Measurements from ENCODE around the gene PTS.

PTS gene

GRCh38 chr11:112206071-112206470 is 20.2 kb upstream of the PTS start:
- no peak for DNase-seq (ENCODE audit: low read depth, low spot score)
- ChIA-PET POLR2A (no interaction called here), CTCF (interaction anchor here (1.2 kb wide), 1 partner anchor 13 kb away, joined by 6 read pairs; no protein-coding TSS in a partner anchor)
- TF ChIP-seq CTCF (IDR thresholded peaks at IDR 0.05; ENCODE audit: insufficient read depth, low read length, missing control alignments): no peak
- no peak overlapping the region for H3K4me3 ChIP-seq (ENCODE audit: low read depth, low read length)

- ChIA-PET CTCF (no interaction called here), POLR2A (no interaction called here)
- H3K4me3 ChIP-seq (ENCODE audit: low read depth, low read length): no peak overlapping the region
- DNase-seq (ENCODE audit: low read depth, low spot score): no peak
- TF ChIP-seq CTCF (IDR thresholded peaks at IDR 0.05; ENCODE audit: insufficient read depth, low read length, missing control alignments): no peak
Observed at GRCh38 chr11:112210890-112211289, 15.3 kb upstream of the PTS start.

GRCh38 chr11:112211536-112211935 is 14.7 kb upstream of the PTS start:
- CTCF ChIA-PET: interaction anchor here (3.2 to 22.7 kb wide), 2 partner anchors 68 to 98 kb away, joined by 16 to 970 read pairs; no protein-coding TSS in a partner anchor
- H3K4me3 ChIP-seq (ENCODE audit: low read depth, low read length): no peak overlapping the region
- DNase-seq (ENCODE audit: low read depth, low spot score): no peak
- TF ChIP-seq CTCF (IDR thresholded peaks at IDR 0.05; ENCODE audit: insufficient read depth, low read length, missing control alignments): no peak
- POLR2A ChIA-PET: no interaction called here

DNA sequence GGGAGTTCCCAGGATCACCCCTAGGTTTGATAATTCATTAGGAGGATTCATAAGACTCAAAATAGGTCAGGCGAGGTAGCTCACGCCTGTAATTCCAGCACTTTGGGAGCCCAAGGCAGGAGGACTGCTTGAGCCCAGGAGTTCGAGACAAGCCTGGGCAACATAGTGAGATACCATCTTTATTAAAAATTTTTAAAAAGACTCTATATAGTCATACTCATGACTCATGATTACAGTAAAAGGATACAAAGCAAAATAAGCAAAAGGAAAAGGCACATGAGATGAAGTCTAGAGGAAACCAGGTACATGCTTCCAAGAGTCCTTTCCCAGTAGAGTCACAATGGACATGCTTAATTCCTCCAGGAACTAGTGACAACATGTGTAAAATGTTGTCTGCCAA is 13.9 kb upstream of the PTS start:
- TF ChIP-seq CTCF (IDR thresholded peaks at IDR 0.05; ENCODE audit: insufficient read depth, low read length, missing control alignments): no peak
- no peak overlapping the region for H3K4me3 ChIP-seq (ENCODE audit: low read depth, low read length)
- no peak for DNase-seq (ENCODE audit: low read depth, low spot score)
- ChIA-PET CTCF (interaction anchor here (3.2 to 22.7 kb wide), 2 partner anchors 68 to 99 kb away, joined by 16 to 970 read pairs; no protein-coding TSS in a partner anchor), POLR2A (interaction anchor here (0.5 kb wide), 1 partner anchor 67 kb away, joined by 3 read pairs; no protein-coding TSS in a partner anchor)

- no peak for DNase-seq (ENCODE audit: low read depth, low spot score)
- no peak overlapping the region for H3K4me3 ChIP-seq (ENCODE audit: low read depth, low read length)
- ChIA-PET CTCF (interaction anchor here (3.2 to 22.7 kb wide), 2 partner anchors 67 to 99 kb away, joined by 16 to 970 read pairs; no protein-coding TSS in a partner anchor), POLR2A (interaction anchor here (0.5 kb wide), 1 partner anchor 67 kb away, joined by 3 read pairs; no protein-coding TSS in a partner anchor)
- TF ChIP-seq CTCF (IDR thresholded peaks at IDR 0.05; ENCODE audit: insufficient read depth, low read length, missing control alignments): no peak
Observed at GRCh38 chr11:112212710-112213109, 13.5 kb upstream of the PTS start.

GRCh38 chr11:112213753-112214152 is 12.5 kb upstream of the PTS start:
- no peak for TF ChIP-seq CTCF (IDR thresholded peaks at IDR 0.05; ENCODE audit: insufficient read depth, low read length, missing control alignments)
- no peak for DNase-seq (ENCODE audit: low read depth, low spot score)
- ChIA-PET CTCF (interaction anchor here (1.0 to 22.7 kb wide), 6 partner anchors 9 to 1076 kb away, joined by 3 to 970 read pairs (median 6); no protein-coding TSS in a partner anchor), POLR2A (no interaction called here)
- H3K4me3 ChIP-seq (ENCODE audit: low read depth, low read length): no peak overlapping the region

Measured in AG04449 (cell line).